Measurements from ENCODE around the gene KIF11.
"Not testable (repeated sequence)": the region's sequence is repeated elsewhere in the genome, so short reads cannot be mapped to it uniquely, and the experiment has no call there.

Gene KIF11

DNA sequence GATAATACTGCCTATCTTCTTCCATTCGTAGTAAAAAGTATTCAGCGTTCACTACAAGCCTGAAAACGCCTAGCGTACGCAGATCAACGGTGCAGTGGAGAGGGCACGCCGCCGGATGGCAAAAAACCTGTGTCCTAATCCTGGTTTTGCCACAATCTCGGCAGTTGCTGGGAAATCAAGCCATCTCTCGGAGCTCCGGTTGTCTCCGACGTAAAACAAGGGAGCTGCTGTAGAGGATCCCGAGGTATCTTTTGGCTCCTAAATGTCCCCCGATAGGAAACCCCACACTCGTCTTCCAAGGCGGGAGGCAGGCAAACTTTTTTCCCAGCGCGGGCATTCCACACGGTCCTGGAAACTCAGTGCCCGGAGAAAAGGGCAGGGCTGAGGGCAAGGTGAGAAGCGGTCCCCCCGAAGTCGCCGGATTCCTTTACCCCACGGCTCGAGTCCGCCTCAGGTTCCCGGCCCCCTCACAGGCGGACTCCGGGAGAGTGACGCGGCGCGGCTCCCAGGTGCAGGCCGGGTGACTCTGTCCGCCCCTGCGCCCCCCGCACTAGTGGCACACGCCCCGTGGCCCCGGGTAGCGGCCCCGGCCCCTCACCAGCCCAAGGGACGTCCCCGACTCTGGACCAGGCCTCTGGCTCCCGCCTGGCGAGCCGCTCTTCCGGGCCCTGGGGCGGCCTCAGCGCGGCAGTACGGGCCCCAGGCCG, 19.7 kb upstream of the KIF11 start:
- no peak for TF ChIP-seq POLR2A (IDR thresholded peaks at IDR 0.05; ENCODE audit: low read length)
- no peak for TF ChIP-seq GATA1 (IDR thresholded peaks at IDR 0.05; ENCODE audit: low read depth, low read length)
- DNase-seq, result peak; percentile 71 to 73

GRCh38 chr10:92573798-92574547, 19.0 kb upstream of the KIF11 start, which contains the start of gene IDE:
TSS of gene IDE (minus strand) at chr10:92574093. CDS start at chr10:92574019, 74 bp downstream.
- TF ChIP-seq GATA1 (IDR thresholded peaks at IDR 0.05; ENCODE audit: low read depth, low read length) (no peak), POLR2A (IDR thresholded peaks at IDR 0.05; ENCODE audit: low read length) (peak; percentile 84)
- peak; percentile 92 to 94 for DNase-seq

GRCh38 chr10:92574548-92575261, 18.2 kb upstream of the KIF11 start:
- TF ChIP-seq POLR2A (IDR thresholded peaks at IDR 0.05; ENCODE audit: low read length), result no peak
- TF ChIP-seq GATA1 (IDR thresholded peaks at IDR 0.05; ENCODE audit: low read depth, low read length), result no peak
- DNase-seq, result peak in 1 of 2 experiments; percentile 56

GRCh38 chr10:92575961-92576360, 17.0 kb upstream of the KIF11 start:
- TF ChIP-seq POLR2A (IDR thresholded peaks at IDR 0.05; ENCODE audit: low read length) (no peak), GATA1 (IDR thresholded peaks at IDR 0.05; ENCODE audit: low read depth, low read length) (no peak)
- DNase-seq, result no peak

GRCh38 chr10:92582347-92582746, 10.6 kb upstream of the KIF11 start:
- DNase-seq, result not testable (repeated sequence)

GRCh38 chr10:92590623-92591549, 2.0 kb upstream of the KIF11 start:
- TF ChIP-seq GATA1 (IDR thresholded peaks at IDR 0.05; ENCODE audit: low read depth, low read length), result no peak
- no peak for TF ChIP-seq POLR2A (IDR thresholded peaks at IDR 0.05; ENCODE audit: low read length)
- peak; percentile 85 to 90 for DNase-seq

- peak; percentile 95 for DNase-seq
- TF ChIP-seq POLR2A (IDR thresholded peaks at IDR 0.05; ENCODE audit: low read length) (peak; percentile 89), GATA1 (IDR thresholded peaks at IDR 0.05; ENCODE audit: low read depth, low read length) (no peak)
Measured at GRCh38 chr10:92591550-92592022, 1.3 kb upstream of the KIF11 start.

DNA sequence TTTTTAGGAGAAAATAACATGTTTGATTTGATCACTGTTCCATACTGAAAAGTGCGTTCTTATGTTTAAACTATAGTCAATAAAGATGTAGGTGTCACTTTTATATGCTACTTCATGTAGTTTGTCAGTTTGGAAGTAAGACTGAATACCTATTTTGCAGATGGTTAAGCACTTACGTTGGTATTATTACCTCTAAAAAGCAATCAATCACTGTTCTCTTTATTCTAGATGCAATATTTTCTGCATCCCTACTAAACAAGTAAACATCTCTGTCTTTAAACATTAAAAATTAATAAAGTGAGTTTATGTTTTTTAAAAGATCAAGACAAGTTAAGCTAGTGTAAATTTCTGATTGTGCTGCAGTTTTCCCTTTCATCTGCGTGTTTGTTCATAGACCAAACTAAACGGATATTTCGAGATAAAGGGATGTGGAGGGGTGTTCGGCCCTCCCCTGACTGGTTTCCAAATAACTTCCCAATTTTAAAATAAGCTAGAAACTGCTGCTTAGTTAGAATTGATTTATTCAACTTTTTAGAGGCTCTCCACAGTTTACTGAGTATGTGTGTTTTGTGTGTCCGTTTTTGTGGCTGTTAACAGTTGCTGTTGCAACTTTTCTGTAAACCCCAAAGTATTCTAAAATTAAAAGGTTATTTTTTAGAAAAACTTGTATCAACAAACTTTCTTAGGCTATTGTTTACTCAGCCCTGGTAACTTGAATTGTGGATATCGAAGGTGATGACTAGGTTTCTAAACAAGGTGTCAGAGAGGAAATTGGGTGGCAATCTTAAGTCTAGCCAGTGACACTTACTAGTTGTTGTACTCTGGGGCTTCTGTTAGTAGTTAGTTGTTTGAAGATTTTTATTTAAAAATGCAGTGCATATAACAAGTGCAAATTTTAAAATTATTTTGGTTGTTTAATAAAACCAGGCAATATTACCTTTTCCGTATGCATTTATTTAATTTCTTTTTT, 974 bp downstream of the KIF11 start:
- DNase-seq, result peak; percentile 48 to 67
- no peak for TF ChIP-seq POLR2A (IDR thresholded peaks at IDR 0.05; ENCODE audit: low read length)
- no peak for TF ChIP-seq GATA1 (IDR thresholded peaks at IDR 0.05; ENCODE audit: low read depth, low read length)

- no peak for DNase-seq
- TF ChIP-seq POLR2A (IDR thresholded peaks at IDR 0.05; ENCODE audit: low read length) (no peak), GATA1 (IDR thresholded peaks at IDR 0.05; ENCODE audit: low read depth, low read length) (no peak)
Measured at GRCh38 chr10:92595505-92595904, 2.6 kb downstream of the KIF11 start.

GRCh38 chr10:92598321-92598720, 5.4 kb downstream of the KIF11 start:
- no peak for DNase-seq
- TF ChIP-seq GATA1 (IDR thresholded peaks at IDR 0.05; ENCODE audit: low read depth, low read length) (no peak), POLR2A (IDR thresholded peaks at IDR 0.05; ENCODE audit: low read length) (no peak)

DNA sequence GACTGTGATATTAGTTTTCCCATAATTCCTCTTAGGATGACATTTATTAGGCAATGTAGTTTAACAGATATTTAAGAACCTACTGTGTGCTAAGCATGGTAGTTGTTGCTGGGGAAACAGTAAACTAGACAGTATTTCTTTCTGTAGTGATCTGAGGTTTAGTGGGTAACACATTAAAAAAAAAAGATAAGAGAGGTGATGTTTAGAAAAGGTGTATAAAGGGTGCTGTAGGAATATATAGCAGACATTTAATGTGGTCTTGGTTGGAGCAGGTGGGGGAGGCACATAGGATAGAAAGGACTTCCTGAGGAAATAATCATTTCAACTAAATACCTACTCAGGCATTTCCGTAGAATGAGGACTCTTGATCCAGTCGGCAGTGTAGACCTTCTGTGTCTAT, 11.9 kb downstream of the KIF11 start:
- no peak for TF ChIP-seq POLR2A (IDR thresholded peaks at IDR 0.05; ENCODE audit: low read length)
- TF ChIP-seq GATA1 (IDR thresholded peaks at IDR 0.05; ENCODE audit: low read depth, low read length), result no peak

GRCh38 chr10:92615515-92615914, 22.6 kb downstream of the KIF11 start:
- no peak for TF ChIP-seq POLR2A (IDR thresholded peaks at IDR 0.05; ENCODE audit: low read length)
- TF ChIP-seq GATA1 (IDR thresholded peaks at IDR 0.05; ENCODE audit: low read depth, low read length), result no peak
- no peak for DNase-seq

More for the DNA sequence above, 11.9 kb downstream of the KIF11 start:
- no peak for DNase-seq

Measured in erythroblast (primary cell).